AG20443 (cell line): Measurements from ENCODE around the gene RASAL3.
A peak's percentile ranks its signal among the peaks of the same experiment; 100 is the strongest.
"Not testable (repeated sequence)": the region's sequence is repeated elsewhere in the genome, so short reads cannot be mapped to it uniquely, and the experiment has no call there.

Source experiments
- DNase-seq: peaks from one replicate; pipeline ENCODE4 v3.0.0; 2012; ENCODE audit warnings: low spot score, mixed read lengths

RASAL3 gene

DNA sequence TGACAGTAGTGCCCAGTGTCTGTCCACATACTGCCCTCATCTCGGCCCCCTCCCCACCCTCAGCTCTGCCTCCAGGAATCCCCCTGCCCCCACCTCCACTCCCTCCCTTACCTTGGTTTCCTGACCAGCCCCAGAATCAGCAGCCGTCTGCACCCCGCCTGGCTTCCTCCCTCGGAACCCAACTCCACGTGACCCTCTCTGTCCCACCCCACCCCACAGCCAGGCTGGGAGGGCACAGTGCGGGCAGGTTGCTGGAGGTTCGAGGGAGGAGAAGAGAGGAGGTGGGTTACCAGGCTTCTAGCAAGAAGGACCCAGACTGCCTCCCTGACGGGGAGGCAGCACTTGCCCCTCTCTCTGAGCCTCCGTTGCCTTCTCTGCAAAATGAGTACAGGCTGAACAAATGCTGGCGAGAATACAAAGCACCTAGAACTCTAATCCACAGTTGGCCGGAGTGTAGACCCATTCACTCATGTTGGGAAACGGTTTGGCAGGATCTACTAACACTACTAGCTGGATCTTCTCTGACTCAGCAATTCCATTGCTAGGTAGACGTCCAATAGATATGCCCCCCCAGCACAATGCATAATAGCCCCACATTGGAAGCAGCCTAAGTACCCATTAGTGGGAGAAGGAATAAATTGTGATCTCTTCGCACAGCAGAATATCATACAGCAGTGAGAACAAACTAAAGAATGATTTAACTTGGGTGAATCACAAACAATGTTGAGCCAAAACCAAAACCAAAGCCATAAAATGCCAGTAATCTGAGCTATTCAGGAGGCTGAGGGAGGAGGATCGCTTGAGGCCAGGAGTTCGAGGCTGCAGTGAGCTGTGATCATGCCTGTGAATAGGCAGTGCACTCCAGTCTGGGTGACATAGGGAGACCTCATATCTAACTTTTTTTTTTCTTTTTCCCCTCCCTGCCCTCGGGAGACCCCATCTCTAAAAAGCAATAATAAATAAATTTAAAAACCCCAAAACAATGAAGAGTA lies at the start of gene RASAL3:
RASAL3 (minus strand) TSS at position 151 of the 992 bp plus-strand sequence. CDS start 186 bp downstream, outside the sequence.
- DNase-seq = no peak

DNA sequence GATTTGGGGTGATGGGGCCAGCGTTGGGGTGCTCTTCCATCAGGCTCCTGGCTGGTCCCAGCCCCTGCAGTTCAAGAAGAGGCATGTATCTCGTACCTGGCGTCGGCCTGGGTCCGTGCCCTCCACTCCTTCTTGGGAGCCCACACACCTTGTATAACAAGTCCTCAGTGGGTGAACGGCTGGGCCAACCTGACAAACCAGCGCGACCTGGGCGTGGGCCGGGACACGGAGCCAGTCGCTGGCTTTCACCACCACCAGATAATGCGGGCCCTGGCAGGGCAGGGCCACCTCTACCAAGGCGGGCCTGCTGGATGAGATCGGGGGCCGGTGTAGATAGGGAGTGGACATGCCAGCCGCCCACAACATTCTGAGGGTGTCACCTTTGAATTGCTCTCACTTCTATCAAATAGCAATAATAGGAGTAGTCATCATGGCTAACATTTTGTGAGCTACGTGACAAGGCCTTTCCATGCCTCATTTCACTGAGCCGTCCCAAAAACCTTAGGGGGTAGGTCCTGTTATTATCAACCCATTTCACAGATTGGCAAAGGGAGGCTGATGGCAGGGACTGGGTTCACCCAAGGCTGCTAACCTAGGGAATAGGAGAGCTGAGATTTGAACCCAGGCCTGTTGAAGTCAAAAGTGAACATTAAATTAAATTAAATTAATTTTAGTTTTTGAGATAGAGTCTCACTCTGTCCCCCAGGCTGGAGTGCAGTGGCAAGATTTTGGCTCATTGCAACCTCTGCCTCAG lies 47.5 kb upstream of the RASAL3 start:
- no peak for DNase-seq

DNA sequence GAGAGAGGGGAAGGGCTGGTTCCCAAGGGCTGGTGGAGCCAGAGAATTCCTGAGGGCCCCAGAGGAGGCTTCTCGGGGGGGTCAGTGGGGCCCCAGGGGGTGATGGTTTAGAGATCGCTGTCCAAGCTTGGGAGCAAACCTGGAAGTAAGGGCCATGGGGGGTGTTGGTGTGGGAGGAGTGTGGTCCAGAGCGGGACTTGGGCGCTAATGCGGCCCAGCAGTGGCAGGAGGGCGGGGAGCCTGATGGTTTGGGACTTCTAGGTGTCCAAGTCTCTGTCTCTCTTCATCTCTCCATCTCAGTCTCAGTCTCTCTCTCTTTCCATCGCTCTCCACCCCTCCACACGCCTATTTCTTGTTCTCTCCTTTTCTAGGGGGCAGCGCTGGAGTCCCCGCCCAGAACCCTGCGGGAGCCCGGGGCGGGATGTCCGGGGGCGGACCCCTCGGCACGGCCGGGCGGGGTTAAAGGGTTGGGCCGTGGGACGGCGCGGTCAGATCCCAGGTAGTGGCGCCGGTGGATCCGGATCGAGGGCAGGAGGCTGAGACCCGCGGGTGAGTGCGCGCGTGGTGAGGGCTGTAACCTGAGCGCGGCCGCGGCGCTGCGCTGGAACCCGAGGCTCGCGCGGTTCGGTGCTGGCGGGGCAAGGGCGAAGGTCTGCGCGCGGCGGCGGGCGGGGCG lies 43.8 kb upstream of the RASAL3 start, which contains the start of gene CYP4F22:
CYP4F22 (plus strand) TSS at position 491 of the 676 bp plus-strand sequence. CDS start 16,812 bp downstream, outside the sequence.
- DNase-seq = no peak

DNA sequence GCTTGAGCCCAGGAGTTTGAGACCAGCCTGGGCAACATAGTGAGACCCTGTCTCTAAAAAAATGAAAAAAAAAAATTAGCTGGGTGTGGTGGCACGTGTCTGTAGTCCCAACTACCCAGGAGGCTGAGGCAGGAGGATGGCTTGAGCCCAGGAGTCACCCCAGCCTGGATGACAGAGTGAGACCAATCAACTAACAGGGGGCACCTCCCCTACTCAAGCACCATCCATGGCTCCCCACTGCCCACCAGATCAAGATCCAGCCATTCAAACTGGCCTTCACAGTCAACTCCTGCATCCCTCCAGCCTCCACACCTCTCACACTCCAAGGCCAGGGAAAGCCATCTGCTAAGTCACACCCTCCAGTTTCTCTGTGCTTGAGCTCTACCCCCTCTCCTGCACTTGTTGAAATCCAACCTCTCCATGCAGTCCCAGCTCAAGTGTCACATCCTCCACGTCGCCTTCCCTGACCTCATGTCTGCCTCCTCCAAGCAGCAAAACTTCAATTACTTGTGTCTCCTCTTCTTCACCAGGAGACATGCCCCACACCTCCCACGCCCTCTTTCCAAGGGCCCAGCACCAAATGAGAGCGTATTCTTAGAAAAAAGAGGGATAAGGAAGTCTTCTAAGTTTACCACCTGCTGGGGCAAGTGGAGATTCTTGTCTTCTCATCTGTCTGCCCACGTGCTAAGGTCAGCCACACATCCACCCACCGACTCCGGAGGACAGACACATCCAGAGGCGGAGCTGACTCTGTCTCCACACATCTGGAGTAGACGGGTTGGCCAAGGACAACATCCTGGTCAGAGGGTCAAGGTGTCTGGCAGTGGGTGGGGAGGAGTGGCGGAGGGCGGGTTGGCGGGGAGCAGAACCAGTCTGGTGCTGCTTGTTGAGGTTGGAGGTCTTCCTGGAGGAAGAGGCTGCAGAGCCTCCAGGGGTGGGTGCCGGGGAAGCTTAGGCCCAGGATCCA lies 43.0 kb upstream of the RASAL3 start:
- no peak for DNase-seq

DNA sequence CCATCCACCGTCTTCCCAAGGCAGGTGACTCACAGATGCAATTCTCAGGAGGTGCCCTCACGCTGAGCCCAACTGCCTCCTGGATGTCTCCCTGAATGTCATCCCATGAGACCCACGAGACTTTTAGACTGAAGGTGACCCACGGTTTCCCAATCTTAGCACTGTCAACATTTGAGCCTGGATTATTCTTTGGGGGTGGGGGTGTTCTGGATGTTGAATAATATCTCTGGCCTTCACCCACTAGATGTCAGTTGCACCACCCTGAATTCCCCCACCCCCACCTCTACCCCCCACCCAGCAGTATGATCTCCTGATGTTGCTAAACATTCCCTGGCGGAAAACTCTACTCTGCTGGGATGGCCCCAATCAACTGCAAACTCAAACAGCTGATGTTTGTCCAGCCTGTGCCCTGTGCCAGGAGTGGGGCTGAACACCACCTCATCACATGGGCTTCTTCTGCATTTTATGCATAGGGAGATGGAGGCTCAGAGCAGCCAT lies 41.8 kb upstream of the RASAL3 start:
- no peak for DNase-seq

DNA sequence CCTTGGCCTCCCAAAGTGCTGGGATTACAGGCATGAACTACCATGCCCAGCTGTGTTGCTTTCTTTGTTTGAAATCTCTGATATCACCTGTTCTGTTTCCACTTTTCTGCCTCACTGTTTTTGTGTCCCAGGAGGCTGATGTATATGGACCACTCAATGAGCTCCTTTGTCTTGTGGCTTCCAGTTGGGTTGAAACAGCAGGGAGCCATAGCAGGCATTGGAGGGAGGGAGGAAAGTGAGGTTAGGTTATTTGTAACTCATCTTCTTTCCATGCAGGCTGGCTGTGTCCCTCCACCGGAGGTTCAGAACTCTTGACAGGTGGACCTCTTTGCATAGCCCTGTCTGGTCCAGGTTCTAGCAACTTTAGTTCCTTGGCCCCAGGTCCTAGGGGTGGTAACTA lies 37.9 kb upstream of the RASAL3 start:
- DNase-seq = no peak

DNA sequence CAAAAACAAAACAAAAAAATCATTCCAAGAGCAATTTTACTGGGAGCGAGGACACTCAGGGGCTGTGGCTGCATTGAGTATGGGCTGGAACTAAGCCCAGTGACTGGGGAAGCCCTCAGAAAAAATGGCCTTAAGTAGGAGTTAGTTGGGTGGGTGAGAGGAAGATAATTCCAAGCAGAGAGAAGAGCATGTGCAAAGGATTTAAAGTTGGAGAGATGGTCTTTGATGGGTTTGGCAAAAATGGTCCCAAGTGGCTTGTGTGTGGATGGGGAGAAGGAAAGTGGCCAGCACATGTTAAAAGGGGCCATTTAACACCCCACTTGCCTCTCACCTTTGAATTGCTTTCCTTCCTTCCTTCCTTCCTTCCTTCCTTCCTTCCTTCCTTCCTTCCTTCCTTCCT lies 37.3 kb upstream of the RASAL3 start:
- DNase-seq = no peak

GRCh38 chr19:15498910-15499309 lies 34.6 kb upstream of the RASAL3 start:
- DNase-seq = no peak

GRCh38 chr19:15498156-15498858 lies 34.0 kb upstream of the RASAL3 start:
- no peak for DNase-seq

GRCh38 chr19:15495151-15495550 lies 30.8 kb upstream of the RASAL3 start:
- DNase-seq = no peak

DNA sequence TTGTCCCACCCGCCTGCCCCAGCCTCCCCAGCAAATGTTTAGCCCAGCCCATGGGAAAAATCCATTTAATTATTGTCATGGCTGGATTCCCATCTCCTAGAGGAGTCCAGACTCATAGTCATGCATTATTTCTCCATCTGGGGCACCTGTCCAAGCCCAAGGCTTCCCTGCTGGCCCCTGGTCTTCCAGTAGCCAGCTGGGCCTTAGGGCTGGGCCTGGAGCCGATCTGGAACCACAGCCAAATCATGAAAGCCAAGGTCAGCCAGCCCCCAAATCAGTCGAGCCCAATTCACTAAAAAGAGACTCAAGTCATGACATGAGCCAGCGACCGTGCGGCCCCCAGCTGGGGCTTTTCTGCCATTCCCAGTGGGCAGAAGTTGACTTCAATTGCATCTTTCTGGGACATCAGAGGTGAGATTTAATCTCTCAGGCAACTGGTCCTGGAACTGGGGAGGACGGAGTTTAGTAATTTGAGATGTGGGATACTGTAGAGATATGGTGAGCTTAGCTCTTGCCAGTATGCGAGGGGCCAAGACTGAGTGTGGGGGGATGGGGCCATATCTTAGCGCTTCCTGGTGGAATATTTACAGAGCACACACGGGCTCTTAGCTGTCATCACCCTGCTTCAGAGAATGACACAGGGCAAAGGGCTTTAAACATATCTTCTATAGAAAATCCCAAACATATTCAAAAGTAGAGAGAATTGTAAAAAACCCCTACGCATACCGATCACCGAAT lies 24.3 kb upstream of the RASAL3 start:
- peak; percentile 21 for DNase-seq

- DNase-seq = no peak
These were observed 22.7 kb upstream of the RASAL3 start for GRCh38 chr19:15487038-15487437.

GRCh38 chr19:15485768-15486167 lies 21.4 kb upstream of the RASAL3 start:
- not testable (repeated sequence) for DNase-seq

DNA sequence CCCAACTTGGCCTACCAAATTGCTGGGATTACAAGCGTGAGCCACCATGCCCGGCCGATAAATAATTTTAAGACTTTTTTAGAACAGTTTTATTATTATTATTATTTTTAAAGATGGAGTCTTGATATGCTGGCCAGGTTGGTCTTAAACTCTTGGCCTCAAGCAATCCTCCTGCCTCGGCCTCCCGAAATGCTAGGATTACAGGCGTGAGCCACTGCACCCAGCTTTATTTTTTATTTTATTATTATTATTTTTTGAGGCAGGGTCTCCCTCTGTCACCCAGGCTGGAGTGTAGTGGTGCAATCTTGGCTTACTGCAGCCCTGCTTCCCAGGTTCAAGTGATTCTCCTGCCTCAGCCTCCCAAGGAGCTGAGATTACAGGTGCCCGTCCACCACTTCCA lies 16.7 kb upstream of the RASAL3 start:
- DNase-seq = not testable (repeated sequence)

DNA sequence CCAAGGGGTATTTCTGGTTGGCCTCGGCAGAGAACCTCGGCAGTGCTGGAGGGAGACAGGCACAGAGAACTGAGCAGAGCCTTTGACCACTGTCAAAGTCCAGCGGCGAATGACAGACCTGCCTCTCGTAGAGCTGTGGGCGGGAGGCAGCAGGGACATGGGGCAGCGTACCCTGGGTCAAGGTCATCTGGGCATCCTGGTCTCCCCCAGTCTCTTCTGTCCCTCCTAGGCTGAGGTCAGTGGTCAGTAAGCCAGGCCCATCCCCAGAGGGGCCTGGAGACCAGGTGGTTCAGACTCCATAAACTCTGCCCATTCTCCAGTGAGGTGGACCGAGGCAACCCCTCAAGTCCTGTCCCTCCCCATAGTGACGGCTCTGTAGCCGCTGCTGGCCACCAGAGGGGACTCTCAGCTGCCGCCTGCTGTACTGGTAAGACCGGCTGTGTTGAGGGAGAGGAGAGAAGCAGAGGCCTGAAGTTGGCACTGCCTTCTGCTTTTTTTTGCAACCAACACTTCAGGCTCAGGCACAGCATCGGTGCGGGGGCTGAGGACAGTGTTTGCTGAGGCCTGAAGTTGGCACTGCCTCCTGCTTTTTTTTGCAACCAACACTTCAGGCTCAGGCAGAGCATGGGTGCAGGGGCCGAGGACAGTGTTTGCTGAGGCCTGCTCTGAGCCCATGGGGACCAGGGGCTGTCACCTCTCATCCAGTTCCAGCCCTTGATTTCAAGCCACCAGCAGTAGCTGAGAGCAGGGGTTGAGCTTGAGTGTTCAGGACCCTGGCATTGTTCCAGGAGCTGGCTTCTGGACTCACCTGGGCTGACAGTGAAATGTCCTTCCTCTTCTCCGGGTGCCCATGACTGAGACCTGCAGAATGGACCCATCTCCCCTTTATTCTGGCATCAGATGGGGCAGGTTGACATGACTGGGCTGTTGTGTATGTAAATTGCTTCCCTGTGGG lies 15.3 kb upstream of the RASAL3 start, which contains the start of gene PGLYRP2:
PGLYRP2 (minus strand) TSS at position 111 of the 955 bp plus-strand sequence. CDS start 130 bp downstream, outside the sequence.
- no peak for DNase-seq

GRCh38 chr19:15476325-15476724 lies 12.0 kb upstream of the RASAL3 start:
- DNase-seq = no peak

DNA sequence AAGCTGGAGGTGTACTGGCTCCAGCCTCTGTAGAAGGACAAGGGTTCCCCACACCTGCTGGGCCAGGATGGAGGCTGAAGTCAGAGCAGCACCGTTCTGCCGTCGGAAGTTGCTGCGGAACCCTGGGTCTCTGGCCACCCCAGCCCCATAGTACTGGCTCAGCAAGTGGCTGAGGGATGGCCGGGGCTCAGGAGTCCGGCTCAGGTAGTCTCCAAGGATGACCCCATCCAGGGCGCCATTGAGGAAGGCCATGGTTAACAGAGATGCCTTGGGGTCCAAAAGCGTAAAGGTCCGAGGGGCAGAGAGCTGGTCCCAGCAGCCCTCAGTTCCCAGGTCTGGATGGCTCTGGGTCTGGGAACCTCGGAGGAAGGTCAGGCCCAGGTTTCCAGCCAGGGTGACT lies 11.3 kb upstream of the RASAL3 start:
- DNase-seq = no peak

- no peak for DNase-seq
These were observed 10.8 kb upstream of the RASAL3 start for GRCh38 chr19:15475169-15475568.
